SH-SY5Y (cell line): ENCODE results near the gene GALNT2.

Experiments
- GATA2 ChIP-seq: IDR thresholded peaks from 2 replicates; pipeline ENCODE4 v1.6.1; 2011; ENCODE audit warnings: mild to moderate bottlenecking, low read depth, low read length
- GATA3 ChIP-seq: IDR thresholded peaks from 2 replicates; pipeline ENCODE4 v1.6.1; 2011; ENCODE audit warnings: low read depth, mild to moderate bottlenecking, low read length, moderate library complexity

GALNT2 gene

DNA sequence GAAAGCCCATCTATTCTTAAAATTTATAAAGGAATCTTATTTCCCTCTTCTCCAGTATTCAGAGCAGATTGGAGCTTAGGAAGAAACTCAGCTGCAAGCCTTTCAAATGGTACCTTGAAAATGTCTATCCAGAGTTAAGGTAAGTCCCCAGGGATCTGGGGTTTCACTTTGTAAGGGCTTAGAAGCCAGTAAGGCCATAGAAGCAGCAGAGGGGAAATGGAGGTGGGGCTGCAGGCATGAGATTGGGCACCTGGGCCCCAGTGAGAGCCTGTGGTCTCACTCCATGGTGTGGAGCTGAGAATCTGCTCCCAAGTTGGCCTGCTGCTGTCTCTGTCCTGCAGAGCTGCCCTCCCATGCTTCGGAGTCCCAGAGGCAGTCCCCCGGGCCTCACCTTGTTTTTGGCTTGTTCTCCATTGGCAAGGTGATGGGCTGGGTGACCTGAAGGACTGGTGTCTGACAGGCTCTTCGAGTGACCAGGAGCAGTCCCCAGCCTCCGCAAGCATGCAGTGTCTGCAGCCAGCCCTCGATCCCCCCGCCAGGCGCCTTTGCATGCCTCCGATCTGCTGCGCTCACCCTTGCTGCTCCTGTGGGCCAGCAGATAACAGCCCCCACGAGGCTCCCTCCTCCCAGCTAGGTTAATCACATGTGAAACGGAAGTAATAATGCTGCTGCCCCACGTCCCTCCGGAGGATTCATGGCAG is 196.0 kb downstream of the GALNT2 start:
- TF ChIP-seq GATA2 (no peak), GATA3 (no peak)

DNA sequence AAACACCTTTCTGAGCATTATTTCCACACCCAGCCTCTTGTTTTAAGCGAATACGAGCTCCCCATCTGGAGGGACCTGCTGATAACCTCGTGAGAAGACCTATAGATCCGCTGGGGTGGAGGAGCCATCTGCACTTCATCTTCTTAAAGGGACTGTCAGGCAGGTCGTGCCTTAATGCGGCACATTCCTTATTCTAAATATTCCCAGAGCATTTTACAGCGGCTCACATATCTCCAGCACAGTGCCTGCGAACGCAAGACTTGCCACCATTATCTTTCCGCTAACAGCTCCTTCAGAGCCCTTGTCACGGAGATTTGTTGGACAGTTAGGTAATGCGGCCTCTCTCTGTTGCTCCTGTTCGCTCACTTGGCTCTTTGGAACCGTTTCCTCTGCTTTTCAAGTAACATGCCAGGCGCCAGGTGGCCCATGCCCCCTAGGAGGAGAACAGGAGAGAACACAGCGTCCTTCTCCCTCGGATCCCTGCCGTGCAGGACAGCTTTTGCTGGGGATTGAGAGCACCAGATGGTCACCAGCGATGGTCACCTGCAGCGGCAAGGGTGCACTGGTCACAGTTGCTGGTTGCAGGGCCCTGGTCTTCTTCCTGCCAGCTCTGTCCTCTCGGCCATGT is 196.6 kb downstream of the GALNT2 start:
- no peak for TF ChIP-seq GATA3
- no peak for TF ChIP-seq GATA2

DNA sequence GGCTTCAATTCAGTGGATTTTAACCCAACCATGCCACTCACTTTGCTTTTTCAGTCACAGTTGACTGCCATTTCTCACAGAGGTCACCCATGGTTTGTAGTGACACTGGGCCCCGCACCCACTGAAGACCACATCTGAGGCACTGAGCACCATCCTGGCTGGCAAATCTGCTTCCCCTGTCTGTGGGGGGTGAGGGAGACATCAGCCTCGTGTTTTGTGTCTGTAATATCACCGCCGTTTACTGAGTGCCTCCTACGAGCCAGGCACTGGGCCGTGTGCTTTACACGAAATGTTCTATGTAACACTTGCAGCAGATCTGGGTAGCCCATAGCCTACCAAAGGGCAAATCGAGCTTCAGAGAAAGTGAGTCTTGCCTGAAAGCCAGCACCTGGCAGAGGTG is 197.3 kb downstream of the GALNT2 start:
- TF ChIP-seq GATA2 (no peak), GATA3 (no peak)

DNA sequence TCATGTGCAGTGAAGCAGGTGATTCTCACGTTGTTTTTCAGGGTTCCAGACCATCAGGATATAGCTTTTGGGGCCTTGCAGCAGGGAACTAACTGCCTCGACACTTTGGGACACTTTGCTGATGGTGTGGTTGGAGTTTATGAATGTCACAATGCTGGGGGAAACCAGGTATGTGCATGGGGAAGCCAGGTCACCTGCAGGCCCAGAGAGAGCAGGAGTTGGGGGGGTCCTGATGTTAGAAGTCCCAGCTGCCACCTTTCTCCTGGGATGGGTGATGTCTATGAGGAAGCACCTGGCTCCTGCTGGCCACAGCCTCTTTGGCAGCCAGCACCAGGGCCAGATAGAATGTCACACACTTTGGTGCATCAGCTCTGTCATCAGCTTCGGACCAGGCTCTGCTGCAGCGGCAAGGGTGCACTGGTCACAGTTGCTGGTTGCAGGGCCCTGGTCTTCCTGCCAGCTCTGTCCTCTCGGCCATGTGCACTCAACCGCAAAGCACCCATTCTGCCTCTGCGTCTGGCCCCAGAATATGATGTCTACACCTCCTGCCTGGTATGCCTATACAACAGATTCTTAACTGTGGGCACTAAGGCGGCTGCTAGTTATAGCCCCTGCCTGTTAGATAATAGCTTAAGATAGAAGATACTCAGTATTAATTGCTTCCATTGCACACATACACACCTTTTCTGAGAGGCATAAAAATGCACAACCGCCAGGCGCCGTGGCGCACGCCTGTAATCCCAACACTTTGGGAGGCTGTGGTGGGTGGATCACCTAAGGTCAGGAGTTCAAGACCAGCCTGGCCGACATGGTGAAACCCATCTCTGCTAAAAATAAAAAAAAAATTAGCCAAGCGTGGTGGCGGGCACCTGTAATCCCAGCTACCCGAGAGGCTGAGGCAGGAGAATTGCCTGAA is 198.4 kb downstream of the GALNT2 start:
- TF ChIP-seq GATA2 (no peak), GATA3 (no peak)

DNA sequence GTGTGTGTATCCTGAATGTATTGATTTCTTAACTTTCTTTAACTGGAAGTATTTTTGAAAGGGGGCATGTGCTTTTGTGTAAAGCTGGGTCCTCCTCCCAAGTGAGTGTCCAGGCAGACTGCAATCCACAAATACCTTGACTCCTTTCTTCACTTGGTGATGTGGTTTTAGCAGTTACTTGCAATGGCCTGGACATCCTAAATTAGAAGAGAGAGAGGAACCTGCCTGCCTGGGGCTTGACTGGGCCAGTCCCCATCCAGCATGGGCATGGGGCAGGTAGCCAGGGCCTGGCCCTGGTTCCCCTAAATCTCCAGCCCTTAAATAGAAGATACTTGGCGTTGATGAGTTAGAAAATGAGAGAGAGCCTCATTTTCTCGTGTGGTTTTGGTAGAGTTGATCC is 199.4 kb downstream of the GALNT2 start:
- TF ChIP-seq GATA3 (no peak), GATA2 (no peak)

DNA sequence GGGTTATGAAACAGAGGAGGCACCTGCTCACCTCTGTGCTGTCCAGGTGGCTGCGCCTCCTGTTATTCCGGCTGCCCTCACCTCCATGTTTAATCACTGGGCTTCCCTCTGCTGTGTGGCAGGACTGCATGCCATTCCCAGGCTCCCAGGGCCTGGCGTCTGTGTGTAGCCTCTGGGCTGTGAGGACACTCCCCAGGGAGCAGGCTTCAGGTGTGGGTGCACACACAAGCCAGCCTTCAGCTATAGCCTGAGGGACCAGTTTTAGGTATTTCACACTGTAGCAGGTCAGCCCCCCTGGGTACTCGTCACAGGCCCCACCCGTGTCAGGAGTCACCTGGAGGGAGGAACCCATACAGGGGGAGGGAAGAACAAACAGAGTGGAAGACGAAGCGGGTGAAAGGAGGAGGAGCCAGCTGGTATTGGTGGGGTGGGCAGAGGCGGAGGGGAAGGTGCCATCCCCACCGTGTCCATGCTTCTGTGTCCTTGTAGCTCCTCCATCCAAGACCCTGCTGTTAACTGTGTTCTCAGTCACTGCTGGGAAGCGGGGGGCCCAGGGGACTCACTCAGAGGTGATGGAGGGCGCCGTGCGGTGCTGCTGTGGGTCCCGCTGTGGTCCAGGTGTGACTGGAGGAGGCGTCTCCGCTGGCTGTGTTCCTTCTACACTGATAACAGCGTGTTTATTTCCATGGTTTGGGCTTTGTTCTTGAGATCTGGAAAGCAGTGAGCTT is 200.5 kb downstream of the GALNT2 start:
- TF ChIP-seq GATA2 (no peak), GATA3 (no peak)

DNA sequence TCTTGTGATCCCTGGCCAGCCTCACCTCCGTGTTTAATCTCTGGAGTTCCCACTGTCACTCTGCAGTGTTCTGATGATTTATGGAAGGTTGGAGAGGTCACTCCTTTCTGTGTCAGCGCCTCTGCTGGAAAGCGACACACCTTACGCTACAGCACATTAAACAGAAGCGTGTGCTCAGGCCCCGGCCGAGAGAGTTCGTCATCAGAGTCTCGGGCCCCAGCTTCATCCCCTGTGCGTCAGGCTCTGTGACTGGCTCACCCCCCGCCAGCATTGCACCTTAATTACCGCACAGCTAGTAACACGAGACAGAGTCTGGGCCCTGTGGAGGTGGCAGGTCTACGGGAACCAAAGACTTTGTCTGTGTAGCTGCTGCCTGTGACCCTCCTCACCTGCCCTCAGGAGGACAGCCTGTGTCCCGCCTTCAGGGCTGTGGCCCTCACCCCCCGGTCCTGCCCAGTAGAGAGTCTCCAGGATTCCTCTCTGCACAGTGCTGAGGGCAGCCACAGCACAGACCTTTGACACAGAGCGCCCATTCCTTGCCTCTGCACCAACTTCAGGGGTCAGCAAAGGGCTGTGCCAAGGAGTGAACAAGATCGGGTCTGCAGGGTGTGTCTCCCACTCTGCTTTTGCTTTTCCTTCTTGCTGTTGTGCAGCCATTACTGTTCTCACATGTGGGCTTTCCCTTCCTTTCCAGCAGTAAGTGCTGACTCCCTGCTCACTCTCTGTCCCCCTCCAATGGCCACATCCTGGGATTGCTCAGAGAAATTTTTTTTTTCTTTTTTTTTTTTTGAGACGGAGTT is 201.5 kb downstream of the GALNT2 start:
- TF ChIP-seq GATA3 (no peak), GATA2 (no peak)

DNA sequence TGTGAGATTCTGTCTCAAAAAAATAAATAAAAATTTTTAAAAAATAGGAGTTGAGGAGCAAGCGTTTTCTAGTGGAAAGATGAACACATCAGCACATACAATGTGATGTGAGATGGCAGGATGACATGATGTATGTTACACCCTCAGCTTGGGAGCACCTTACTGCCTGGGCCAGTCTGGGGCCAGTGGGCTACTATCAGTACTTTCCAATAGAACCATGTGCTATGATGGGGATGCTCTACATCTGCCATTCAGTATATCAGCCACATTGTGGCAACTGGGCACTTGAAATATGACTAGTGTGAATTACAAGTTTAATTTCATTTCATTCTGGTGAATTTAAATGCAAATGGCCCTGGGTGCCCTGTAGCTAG is 203.1 kb downstream of the GALNT2 start:
- no peak for TF ChIP-seq GATA3
- no peak for TF ChIP-seq GATA2

DNA sequence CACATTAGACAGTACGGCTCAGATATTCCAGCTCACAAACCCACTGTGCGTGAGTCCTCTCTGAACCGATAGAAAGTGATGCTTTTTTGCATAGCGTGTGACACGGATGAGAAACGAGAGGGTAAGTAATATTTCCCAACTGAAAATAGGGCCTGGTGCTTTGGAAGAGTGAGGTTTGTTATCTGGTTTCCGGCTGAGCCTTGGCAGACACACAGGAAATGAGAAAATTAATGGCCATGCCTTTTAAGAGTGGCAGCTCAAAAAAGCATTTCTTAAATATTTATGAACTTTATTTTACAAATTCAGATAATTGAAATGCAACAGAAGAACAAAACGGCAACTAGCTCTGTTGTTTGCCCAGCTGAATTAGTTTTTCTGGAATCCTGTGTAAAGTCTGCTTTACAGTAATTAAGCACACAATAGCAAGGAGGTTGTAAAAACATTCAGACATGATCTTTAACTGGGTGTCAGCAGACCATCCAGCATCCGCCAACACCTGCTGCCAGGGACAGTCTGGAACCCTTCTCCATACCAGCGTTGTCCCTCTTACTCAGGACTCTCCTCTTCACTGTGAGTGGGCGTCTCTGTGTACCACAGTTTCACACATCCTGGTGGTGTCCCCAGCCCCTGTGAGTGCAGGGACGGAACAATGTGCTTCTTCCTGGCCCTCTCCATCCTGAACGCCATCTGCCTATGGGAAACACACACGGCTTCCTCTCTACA is 203.7 kb downstream of the GALNT2 start:
- TF ChIP-seq GATA3 (no peak), GATA2 (peak; percentile 71)

DNA sequence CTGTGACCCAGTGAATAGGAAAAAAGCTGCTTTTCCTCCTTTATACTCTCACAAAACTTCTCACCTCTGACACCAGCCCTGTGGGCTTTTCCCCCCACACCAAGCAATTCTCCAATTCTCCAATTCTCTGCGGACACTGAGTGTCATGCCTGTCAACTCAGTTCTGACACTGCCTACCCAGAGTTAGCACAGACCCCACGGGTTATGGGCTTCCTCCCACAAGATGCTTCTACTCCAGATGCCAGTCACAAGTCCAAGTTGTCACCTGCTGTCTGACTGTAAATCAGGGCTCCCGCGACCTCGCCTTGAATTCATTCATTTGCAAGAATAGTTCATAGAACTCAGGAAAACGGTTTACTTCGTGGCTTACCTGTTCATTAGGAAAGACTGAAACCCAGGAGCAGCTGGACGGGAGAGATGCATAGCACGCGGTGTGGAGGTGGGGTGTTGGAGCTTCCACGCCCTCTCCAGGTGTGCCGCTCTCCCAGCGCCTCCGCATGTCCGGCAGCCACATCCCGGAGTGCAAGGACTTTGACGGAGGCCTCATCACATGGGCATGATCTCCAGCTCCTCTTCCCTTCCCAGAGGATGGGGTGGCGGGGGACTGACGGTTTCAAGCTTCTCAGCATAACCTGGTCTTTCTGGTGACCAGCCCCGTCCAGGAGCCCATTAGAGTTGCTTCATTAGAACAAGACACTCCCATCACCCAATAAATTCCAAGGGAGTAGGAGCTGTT is 204.4 kb downstream of the GALNT2 start:
- no peak for TF ChIP-seq GATA3
- TF ChIP-seq GATA2: no peak

DNA sequence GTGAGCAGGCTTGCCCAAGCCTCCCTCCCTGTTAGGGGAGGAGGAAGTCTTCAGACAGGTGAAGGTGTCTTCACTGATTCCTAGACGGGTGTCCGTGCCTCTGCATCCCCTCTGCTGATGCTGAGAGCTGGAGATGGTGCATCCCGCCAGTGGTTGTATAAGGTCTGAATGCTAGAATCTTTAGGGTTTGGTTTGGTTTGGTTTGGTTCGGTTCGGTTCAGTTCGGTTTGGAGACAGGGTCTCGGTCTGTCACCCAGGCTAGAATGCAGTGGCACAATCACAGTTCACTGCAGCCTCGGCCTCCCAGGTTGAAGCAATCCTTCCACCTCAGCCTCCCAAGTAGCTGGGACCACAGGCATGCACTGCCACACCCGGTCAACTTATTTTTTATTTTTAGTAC is 205.5 kb downstream of the GALNT2 start:
- TF ChIP-seq GATA3: no peak
- TF ChIP-seq GATA2: no peak

DNA sequence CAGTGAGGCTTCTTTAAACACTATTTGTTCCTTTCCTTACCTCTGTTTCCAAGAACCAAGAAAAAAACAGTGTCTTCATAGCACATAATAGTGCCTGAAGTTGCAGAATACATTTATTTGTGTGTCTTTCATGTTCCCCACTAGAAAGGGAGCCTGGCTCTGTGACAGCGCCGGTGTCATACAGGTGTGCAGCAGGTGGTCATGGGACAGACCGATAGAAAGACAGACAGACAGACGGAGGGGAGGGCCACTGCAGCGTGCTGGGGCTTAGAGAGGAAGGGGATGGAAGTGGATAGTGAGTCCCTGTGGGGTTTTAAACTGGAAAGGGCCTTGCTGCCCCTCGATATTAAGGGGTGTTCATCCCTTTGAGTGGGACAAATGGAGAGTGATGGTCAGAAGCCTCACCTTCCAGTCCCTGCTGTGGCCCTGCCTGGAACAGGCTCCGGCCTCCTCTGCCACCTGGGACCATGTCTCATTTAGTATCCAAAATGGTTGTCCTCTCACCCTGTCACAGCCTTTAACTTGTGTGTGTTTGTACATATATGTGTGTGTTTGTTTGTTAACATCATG is 206.2 kb downstream of the GALNT2 start:
- TF ChIP-seq GATA3: no peak
- TF ChIP-seq GATA2: no peak

DNA sequence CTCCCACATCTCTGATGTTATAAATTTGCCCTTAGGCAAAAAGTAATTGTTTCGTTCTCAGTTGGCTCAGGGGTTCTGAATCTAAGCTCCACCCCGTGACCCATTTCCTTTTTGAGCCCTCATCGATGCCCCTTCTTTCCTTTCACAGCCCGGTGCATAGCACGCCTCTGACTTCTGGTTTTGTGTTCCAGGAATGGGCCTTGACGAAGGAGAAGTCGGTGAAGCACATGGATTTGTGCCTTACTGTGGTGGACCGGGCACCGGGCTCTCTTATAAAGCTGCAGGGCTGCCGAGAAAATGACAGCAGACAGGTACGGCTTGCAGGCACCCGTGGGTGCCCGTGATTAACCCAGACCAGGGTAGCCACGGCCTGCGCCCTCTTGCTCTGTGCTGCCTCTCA is 207.2 kb downstream of the GALNT2 start:
- TF ChIP-seq GATA2 (no peak), GATA3 (no peak)
